A673 (cell line): ENCODE results near the gene EPB41L5.
"Not testable (repeated sequence)": the region's sequence is repeated elsewhere in the genome, so short reads cannot be mapped to it uniquely, and the experiment has no call there.

Experiments
- EZH2 ChIP-seq: fragments of 200-600 bp; sonication (generic); IDR thresholded peaks from 2 replicates; pipeline ENCODE4 v1.6.1; 2017; ENCODE audit warnings: borderline replicate concordance, low read depth, mild to moderate bottlenecking, mixed read lengths, antibody characterized with exemption, low read length; ENCODE audit not compliant: poor library complexity, severe bottlenecking
- TF ChIP-seq, protein P1 (sequence below): fragments of 300-800, 200-600 bp; sonication (generic); conservative IDR thresholded peaks from 2 replicates; pipeline ENCODE4 v1.5.1; 2017; ENCODE audit warnings: low read depth, mild to moderate bottlenecking, antibody characterized with exemption, low read length, moderate library complexity, mixed read lengths

DNA sequence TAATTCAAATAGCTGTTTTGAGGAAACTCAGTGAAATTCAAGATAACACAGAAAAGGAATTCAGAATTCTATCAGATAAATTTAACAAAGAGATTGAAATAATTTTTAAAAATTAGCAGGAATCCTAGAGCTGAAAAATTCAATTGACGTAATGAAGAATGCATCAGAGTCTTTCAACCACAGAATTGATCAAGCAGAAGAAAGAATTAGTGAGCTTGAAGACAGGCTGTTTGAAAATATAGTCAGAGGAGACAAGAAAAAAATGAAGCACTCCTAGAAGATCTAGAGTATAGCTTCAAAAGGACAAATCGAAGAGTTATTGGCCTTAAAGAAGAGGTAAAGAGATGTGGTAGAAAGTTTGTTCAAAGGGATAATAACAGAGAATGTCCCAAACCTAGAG lies 122.1 kb downstream of the EPB41L5 start:
- TF ChIP-seq, protein P1, sequence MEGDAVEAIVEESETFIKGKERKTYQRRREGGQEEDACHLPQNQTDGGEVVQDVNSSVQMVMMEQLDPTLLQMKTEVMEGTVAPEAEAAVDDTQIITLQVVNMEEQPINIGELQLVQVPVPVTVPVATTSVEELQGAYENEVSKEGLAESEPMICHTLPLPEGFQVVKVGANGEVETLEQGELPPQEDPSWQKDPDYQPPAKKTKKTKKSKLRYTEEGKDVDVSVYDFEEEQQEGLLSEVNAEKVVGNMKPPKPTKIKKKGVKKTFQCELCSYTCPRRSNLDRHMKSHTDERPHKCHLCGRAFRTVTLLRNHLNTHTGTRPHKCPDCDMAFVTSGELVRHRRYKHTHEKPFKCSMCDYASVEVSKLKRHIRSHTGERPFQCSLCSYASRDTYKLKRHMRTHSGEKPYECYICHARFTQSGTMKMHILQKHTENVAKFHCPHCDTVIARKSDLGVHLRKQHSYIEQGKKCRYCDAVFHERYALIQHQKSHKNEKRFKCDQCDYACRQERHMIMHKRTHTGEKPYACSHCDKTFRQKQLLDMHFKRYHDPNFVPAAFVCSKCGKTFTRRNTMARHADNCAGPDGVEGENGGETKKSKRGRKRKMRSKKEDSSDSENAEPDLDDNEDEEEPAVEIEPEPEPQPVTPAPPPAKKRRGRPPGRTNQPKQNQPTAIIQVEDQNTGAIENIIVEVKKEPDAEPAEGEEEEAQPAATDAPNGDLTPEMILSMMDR: not testable (repeated sequence)
- not testable (repeated sequence) for TF ChIP-seq EZH2
